GM23338 (cell line): Measurements from ENCODE around the gene LEMD2. TPM values are rescaled to one million over a fixed set of nuclear protein-coding genes. Genes with fewer than 3 reads are reported as not detected.

Experiments
- ATAC-seq: fragments of 200-7000 bp; cut with Tn5 transposase; 3 replicates; pipeline ENCODE4 v1.9.1; 2020
- DNase-seq: peaks from one replicate; pipeline ENCODE4 v3.0.0-alpha.2; 2015; ENCODE audit warnings: low spot score
- H2AFZ ChIP-seq: fragments of 200-600 bp; sonication (generic); 2 replicates; pipeline ENCODE4 v1.8.0; 2016; ENCODE audit warnings: antibody characterized with exemption, mild to moderate bottlenecking, moderate library complexity
- H3F3A ChIP-seq: fragments of 200-600 bp; sonication (generic); replicated peaks from 2 replicates; pipeline ENCODE4 v1.8.0; 2017; ENCODE audit warnings: antibody characterized with exemption, mixed run types, low read depth
- H3K27ac ChIP-seq: fragments of 200-600 bp; sonication (generic); 2 replicates; pipeline ENCODE4 v1.6.1; 2016; ENCODE audit warnings: low read depth
- H3K27me3 ChIP-seq: fragments of 200-600 bp; sonication (generic); 2 replicates; pipeline ENCODE4 v1.8.0; 2016; ENCODE audit warnings: mild to moderate bottlenecking, mixed run types, moderate library complexity; ENCODE audit not compliant: insufficient read depth
- H3K36me3 ChIP-seq: fragments of 200-600 bp; sonication (generic); 2 replicates; pipeline ENCODE4 v1.8.0; 2016; ENCODE audit warnings: mild to moderate bottlenecking; ENCODE audit not compliant: insufficient read depth
- H3K4me1 ChIP-seq: fragments of 200-600 bp; sonication (generic); 2 replicates; pipeline ENCODE4 v1.8.0; 2016; ENCODE audit warnings: mild to moderate bottlenecking, moderate library complexity; ENCODE audit not compliant: insufficient read depth
- H3K4me2 ChIP-seq: fragments of 200-600 bp; sonication (generic); 2 replicates; pipeline ENCODE4 v1.7.1; 2017; ENCODE audit warnings: mixed run types
- H3K4me3 ChIP-seq: fragments of 200-600 bp; sonication (generic); 2 replicates; pipeline ENCODE4 v1.6.1; 2016; ENCODE audit warnings: mixed run types
- H3K79me2 ChIP-seq: fragments of 200-600 bp; sonication (generic); replicated peaks from 2 replicates; pipeline ENCODE4 v1.8.0; 2017; ENCODE audit warnings: mild to moderate bottlenecking; ENCODE audit not compliant: insufficient read depth
- H3K9me2 ChIP-seq: fragments of 200-600 bp; sonication (generic); 2 replicates; pipeline ENCODE4 v1.8.0; 2017; ENCODE audit not compliant: insufficient read depth
- H4K20me1 ChIP-seq: fragments of 200-600 bp; sonication (generic); replicated peaks from 2 replicates; pipeline ENCODE4 v1.8.0; 2017; ENCODE audit warnings: mild to moderate bottlenecking; ENCODE audit not compliant: insufficient read depth
- H3K27ac Mint-ChIP-seq: 2 replicates; pipeline ENCODE4 v1.8.0; 2020; ENCODE audit warnings: inconsistent platforms, mild to moderate bottlenecking, moderate library complexity, mixed read lengths
- H3K27me3 Mint-ChIP-seq: 3 replicates; pipeline ENCODE4 v1.8.0; 2022; ENCODE audit warnings: low read depth, mild to moderate bottlenecking, moderate library complexity, mixed read lengths, inconsistent platforms; ENCODE audit not compliant: insufficient read depth, poor library complexity
- H3K36me3 Mint-ChIP-seq: 3 replicates; pipeline ENCODE4 v1.8.0; 2021; ENCODE audit warnings: low read depth, mild to moderate bottlenecking, inconsistent platforms, moderate library complexity, mixed read lengths
- H3K4me1 Mint-ChIP-seq: 3 replicates; pipeline ENCODE4 v1.8.0; 2020; ENCODE audit warnings: mild to moderate bottlenecking, inconsistent platforms, mixed read lengths
- H3K4me3 Mint-ChIP-seq: 3 replicates; pipeline ENCODE4 v1.8.0; 2021; ENCODE audit warnings: moderate library complexity, mild to moderate bottlenecking, inconsistent platforms, mixed read lengths
- H3K9me3 Mint-ChIP-seq: 3 replicates; pipeline ENCODE4 v1.8.0; 2020; ENCODE audit warnings: moderate library complexity, mild to moderate bottlenecking, inconsistent platforms, mixed read lengths
- CREB1 ChIP-seq: fragments of 250-450 bp; sonication (Bioruptor Pico); IDR thresholded peaks from 2 replicates; pipeline ENCODE4 v1.5.0; 2020; ENCODE audit warnings: low read depth, mild to moderate bottlenecking, moderate library complexity
- EZH2 ChIP-seq: fragments of 200-600 bp; sonication (generic); IDR thresholded peaks from one replicate; pipeline ENCODE4 v1.8.0; 2017; ENCODE audit warnings: antibody characterized with exemption, mild to moderate bottlenecking, low read depth; ENCODE audit not compliant: unreplicated experiment
- EZH2phosphoT487 ChIP-seq: fragments of 200-600 bp; sonication (generic); IDR thresholded peaks from one replicate; pipeline ENCODE4 v1.8.1; 2018; ENCODE audit warnings: antibody characterized with exemption; ENCODE audit not compliant: unreplicated experiment
- JUNB ChIP-seq: IDR thresholded peaks from one replicate; pipeline ENCODE4 v1.6.1; 2016; ENCODE audit warnings: antibody characterized with exemption; ENCODE audit not compliant: unreplicated experiment
- NANOG ChIP-seq: IDR thresholded peaks from 2 replicates; pipeline ENCODE4 v1.6.1; 2016; ENCODE audit warnings: antibody characterized with exemption, borderline replicate concordance
- POLR2AphosphoS5 ChIP-seq: IDR thresholded peaks from 2 replicates; pipeline ENCODE4 v1.6.1; 2016; ENCODE audit warnings: antibody characterized with exemption, low read depth
- STAT1 ChIP-seq: IDR thresholded peaks from one replicate; pipeline ENCODE4 v1.6.1; 2016; ENCODE audit warnings: antibody characterized with exemption; ENCODE audit not compliant: unreplicated experiment
- ZNF114 ChIP-seq: fragments of 250-450 bp; sonication (Bioruptor Pico); IDR thresholded peaks from 2 replicates; pipeline ENCODE4 v1.5.0; 2020; ENCODE audit warnings: mild to moderate bottlenecking, moderate library complexity
- ZNF331 ChIP-seq: fragments of 250-450 bp; sonication (Bioruptor Pico); IDR thresholded peaks from 2 replicates; pipeline ENCODE4 v1.5.0; 2020; ENCODE audit warnings: low read depth, mild to moderate bottlenecking, moderate library complexity
- polyA plus RNA-seq: library from polyadenylated mRNA; unstranded; fragments of >200 nt; fragmentation: Nextera tagmentation; extraction: Ambion mirVana; gene quantifications from 2 replicates; pipeline ENCODE4 v1.2.1, GENCODE V29; 2016
- total RNA-seq: library from RNA; depleted of rRNA; stranded (reverse); fragments of >200 nt; shearing (Covaris generic); gene quantifications from 2 replicates; pipeline ENCODE4 v1.2.3, GENCODE V29; 2014
- TF ChIP-seq, protein P1 (sequence below): IDR thresholded peaks from one replicate; pipeline ENCODE4 v1.6.1; 2018; ENCODE audit warnings: antibody characterized with exemption; ENCODE audit not compliant: unreplicated experiment
- TF ChIP-seq, protein P2 (sequence below): IDR thresholded peaks from 2 replicates; pipeline ENCODE4 v1.6.1; 2016; ENCODE audit warnings: antibody characterized with exemption
- TF ChIP-seq, protein P3 (sequence below): fragments of 250-450 bp; sonication (Bioruptor Pico); IDR thresholded peaks from 2 replicates; pipeline ENCODE4 v1.5.0; 2020; ENCODE audit warnings: mild to moderate bottlenecking, moderate library complexity
- TF ChIP-seq, protein P4 (sequence below), 2 experiments: fragments of 200-600 bp in 1 of 2; sonication (generic) in 1 of 2; conservative IDR thresholded peaks; 2 replicates each; pipeline versions ENCODE4 v1.5.1 to v1.6.1; 2016 to 2017; ENCODE audit warnings: antibody characterized with exemption in 2 of 2, low read depth in 2 of 2, mild to moderate bottlenecking in 2 of 2, moderate library complexity in 1 of 2

Gene LEMD2
- total and polyA plus RNA-seq, 2 experiments from 2014 or later, result 28.6 to 64.7 TPM

DNA sequence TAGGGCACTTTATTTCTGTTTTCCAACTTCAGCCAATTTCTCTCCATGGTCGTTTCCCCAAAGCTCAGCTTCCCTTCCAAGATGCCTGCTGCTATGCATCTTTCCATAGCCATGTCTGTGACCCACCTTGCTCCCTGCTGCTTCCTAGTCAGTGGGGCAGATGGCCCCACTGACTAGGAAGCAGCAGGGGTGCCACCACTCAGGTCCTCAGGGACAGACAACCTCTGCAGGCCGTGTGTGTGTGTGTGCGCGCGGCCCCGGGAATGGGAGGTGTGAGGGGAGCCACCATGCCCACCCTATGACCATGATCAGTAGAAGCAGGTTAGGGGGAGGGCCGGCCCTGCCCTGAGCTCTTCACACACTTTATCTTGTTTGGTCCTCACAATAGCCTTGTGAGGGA lies 39.5 kb downstream of the LEMD2 start:
- H3K4me1 Mint-ChIP-seq, result peaks cover 30% of the 10 kb centered on the region
- H3K27ac Mint-ChIP-seq, result no peak overlapping the region
- no peaks in the 10 kb centered on the region for H3K36me3 ChIP-seq

More for the DNA sequence above, 39.5 kb downstream of the LEMD2 start:
- ATAC-seq (no peak), DNase-seq (no peak)
- Histone ChIP-seq H3K4me2 (no peak overlapping the region), H3K4me3 (no peak overlapping the region), H3K27me3 (no peaks in the 10 kb centered on the region), H3F3A (no peaks in the 10 kb centered on the region), H3K79me2 (no peaks in the 10 kb centered on the region), H2AFZ (no peak overlapping the region), H4K20me1 (no peaks in the 10 kb centered on the region), H3K9me2 (no peaks in the 10 kb centered on the region), H3K4me1 (peaks cover 14% of the 10 kb centered on the region), H3K27ac (no peak overlapping the region)
- Mint-ChIP-seq H3K36me3 (no peaks in the 10 kb centered on the region), H3K9me3 (no peaks in the 10 kb centered on the region), H3K4me3 (no peak overlapping the region), H3K27me3 (peaks cover 12% of the 10 kb centered on the region)
- TF ChIP-seq, protein P1, sequence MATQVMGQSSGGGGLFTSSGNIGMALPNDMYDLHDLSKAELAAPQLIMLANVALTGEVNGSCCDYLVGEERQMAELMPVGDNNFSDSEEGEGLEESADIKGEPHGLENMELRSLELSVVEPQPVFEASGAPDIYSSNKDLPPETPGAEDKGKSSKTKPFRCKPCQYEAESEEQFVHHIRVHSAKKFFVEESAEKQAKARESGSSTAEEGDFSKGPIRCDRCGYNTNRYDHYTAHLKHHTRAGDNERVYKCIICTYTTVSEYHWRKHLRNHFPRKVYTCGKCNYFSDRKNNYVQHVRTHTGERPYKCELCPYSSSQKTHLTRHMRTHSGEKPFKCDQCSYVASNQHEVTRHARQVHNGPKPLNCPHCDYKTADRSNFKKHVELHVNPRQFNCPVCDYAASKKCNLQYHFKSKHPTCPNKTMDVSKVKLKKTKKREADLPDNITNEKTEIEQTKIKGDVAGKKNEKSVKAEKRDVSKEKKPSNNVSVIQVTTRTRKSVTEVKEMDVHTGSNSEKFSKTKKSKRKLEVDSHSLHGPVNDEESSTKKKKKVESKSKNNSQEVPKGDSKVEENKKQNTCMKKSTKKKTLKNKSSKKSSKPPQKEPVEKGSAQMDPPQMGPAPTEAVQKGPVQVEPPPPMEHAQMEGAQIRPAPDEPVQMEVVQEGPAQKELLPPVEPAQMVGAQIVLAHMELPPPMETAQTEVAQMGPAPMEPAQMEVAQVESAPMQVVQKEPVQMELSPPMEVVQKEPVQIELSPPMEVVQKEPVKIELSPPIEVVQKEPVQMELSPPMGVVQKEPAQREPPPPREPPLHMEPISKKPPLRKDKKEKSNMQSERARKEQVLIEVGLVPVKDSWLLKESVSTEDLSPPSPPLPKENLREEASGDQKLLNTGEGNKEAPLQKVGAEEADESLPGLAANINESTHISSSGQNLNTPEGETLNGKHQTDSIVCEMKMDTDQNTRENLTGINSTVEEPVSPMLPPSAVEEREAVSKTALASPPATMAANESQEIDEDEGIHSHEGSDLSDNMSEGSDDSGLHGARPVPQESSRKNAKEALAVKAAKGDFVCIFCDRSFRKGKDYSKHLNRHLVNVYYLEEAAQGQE, result no peak
- TF ChIP-seq, protein P2, sequence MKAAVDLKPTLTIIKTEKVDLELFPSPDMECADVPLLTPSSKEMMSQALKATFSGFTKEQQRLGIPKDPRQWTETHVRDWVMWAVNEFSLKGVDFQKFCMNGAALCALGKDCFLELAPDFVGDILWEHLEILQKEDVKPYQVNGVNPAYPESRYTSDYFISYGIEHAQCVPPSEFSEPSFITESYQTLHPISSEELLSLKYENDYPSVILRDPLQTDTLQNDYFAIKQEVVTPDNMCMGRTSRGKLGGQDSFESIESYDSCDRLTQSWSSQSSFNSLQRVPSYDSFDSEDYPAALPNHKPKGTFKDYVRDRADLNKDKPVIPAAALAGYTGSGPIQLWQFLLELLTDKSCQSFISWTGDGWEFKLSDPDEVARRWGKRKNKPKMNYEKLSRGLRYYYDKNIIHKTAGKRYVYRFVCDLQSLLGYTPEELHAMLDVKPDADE, result no peak
- TF ChIP-seq, protein P3, sequence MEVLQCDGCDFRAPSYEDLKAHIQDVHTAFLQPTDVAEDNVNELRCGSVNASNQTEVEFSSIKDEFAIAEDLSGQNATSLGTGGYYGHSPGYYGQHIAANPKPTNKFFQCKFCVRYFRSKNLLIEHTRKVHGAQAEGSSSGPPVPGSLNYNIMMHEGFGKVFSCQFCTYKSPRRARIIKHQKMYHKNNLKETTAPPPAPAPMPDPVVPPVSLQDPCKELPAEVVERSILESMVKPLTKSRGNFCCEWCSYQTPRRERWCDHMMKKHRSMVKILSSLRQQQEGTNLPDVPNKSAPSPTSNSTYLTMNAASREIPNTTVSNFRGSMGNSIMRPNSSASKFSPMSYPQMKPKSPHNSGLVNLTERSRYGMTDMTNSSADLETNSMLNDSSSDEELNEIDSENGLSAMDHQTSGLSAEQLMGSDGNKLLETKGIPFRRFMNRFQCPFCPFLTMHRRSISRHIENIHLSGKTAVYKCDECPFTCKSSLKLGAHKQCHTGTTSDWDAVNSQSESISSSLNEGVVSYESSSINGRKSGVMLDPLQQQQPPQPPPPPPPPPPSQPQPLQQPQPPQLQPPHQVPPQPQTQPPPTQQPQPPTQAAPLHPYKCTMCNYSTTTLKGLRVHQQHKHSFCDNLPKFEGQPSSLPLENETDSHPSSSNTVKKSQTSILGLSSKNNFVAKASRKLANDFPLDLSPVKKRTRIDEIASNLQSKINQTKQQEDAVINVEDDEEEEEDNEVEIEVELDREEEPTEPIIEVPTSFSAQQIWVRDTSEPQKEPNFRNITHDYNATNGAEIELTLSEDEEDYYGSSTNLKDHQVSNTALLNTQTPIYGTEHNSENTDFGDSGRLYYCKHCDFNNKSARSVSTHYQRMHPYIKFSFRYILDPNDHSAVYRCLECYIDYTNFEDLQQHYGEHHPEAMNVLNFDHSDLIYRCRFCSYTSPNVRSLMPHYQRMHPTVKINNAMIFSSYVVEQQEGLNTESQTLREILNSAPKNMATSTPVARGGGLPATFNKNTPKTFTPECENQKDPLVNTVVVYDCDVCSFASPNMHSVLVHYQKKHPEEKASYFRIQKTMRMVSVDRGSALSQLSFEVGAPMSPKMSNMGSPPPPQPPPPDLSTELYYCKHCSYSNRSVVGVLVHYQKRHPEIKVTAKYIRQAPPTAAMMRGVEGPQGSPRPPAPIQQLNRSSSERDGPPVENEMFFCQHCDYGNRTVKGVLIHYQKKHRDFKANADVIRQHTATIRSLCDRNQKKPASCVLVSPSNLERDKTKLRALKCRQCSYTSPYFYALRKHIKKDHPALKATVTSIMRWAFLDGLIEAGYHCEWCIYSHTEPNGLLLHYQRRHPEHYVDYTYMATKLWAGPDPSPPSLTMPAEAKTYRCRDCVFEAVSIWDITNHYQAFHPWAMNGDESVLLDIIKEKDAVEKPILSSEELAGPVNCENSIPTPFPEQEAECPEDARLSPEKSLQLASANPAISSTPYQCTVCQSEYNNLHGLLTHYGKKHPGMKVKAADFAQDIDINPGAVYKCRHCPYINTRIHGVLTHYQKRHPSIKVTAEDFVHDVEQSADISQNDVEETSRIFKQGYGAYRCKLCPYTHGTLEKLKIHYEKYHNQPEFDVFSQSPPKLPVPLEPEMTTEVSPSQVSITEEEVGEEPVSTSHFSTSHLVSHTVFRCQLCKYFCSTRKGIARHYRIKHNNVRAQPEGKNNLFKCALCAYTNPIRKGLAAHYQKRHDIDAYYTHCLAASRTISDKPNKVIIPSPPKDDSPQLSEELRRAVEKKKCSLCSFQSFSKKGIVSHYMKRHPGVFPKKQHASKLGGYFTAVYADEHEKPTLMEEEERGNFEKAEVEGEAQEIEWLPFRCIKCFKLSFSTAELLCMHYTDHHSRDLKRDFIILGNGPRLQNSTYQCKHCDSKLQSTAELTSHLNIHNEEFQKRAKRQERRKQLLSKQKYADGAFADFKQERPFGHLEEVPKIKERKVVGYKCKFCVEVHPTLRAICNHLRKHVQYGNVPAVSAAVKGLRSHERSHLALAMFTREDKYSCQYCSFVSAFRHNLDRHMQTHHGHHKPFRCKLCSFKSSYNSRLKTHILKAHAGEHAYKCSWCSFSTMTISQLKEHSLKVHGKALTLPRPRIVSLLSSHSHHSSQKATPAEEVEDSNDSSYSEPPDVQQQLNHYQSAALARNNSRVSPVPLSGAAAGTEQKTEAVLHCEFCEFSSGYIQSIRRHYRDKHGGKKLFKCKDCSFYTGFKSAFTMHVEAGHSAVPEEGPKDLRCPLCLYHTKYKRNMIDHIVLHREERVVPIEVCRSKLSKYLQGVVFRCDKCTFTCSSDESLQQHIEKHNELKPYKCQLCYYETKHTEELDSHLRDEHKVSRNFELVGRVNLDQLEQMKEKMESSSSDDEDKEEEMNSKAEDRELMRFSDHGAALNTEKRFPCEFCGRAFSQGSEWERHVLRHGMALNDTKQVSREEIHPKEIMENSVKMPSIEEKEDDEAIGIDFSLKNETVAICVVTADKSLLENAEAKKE (CRISPR knock-in tag), result no peak
- TF ChIP-seq NANOG (no peak), JUNB (no peak), ZNF114 (CRISPR knock-in tag) (no peak), STAT1 (no peak), EZH2 (no peak), EZH2phosphoT487 (no peak), CREB1 (CRISPR knock-in tag) (no peak), POLR2AphosphoS5 (no peak), ZNF331 (CRISPR knock-in tag) (no peak)
- TF ChIP-seq, protein P4, sequence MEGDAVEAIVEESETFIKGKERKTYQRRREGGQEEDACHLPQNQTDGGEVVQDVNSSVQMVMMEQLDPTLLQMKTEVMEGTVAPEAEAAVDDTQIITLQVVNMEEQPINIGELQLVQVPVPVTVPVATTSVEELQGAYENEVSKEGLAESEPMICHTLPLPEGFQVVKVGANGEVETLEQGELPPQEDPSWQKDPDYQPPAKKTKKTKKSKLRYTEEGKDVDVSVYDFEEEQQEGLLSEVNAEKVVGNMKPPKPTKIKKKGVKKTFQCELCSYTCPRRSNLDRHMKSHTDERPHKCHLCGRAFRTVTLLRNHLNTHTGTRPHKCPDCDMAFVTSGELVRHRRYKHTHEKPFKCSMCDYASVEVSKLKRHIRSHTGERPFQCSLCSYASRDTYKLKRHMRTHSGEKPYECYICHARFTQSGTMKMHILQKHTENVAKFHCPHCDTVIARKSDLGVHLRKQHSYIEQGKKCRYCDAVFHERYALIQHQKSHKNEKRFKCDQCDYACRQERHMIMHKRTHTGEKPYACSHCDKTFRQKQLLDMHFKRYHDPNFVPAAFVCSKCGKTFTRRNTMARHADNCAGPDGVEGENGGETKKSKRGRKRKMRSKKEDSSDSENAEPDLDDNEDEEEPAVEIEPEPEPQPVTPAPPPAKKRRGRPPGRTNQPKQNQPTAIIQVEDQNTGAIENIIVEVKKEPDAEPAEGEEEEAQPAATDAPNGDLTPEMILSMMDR (conservative IDR thresholded peaks at IDR 0.05; ENCODE audit: low read depth in 2 of 2), result no peak
